NCI-H2107 treated with DMSO at 0.1 percent for 48 hours (cell line): ENCODE measurements around the gene BCAN.
"Not testable (repeated sequence)": the region's sequence is repeated elsewhere in the genome, so short reads cannot be mapped to it uniquely, and the experiment has no call there.

ENCODE experiments used
- DNase-seq: peaks from one replicate; lab custom pipeline; 2025; ENCODE audit not compliant: unreplicated experiment; lab: John Stamatoyannopoulos, UW

The BCAN gene

GRCh38 chr1:156616463-156616862 is 25.5 kb upstream of the BCAN start:
- DNase-seq, result no peak

DNA sequence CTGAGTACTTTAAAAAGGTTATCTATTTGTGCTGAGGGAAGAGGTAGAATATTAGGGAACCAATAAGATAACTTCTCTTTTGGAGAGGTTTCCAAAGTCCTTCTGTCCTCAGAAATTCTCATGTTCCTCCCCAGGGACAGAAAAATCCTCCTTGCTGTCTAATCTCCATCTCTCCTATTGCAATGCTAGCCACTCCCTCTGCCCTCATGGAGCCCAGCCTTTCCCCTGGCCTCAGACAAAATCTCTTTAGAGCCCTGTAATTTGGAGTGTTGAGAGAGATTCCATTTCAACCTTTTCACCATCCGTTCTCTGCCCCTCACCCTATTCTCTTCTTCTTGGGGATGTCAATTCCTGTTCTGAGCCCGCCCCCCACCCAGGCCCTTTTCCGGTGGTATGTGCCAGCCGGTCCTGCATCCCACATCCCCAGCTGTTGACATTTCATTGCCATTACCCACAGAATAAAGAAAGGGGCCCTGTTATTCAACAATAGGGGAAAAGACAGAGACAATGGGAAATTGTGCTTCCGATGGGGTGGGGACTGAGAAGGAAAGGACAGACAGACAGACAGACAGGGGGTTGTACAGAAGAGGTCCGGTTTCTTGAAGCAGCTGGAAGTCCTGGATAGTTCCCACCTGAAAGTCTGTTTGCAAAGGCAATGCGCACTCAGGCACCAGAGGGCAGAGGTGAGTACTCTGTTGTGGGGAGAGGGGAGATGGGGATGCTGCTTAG is 22.9 kb upstream of the BCAN start, which contains the start of gene HAPLN2:
Gene HAPLN2, plus strand, starts transcription at position 563 of the 729 bp plus-strand sequence. CDS start 4,076 bp downstream, outside the sequence.
- DNase-seq, result peak; percentile 16

GRCh38 chr1:156619582-156619955 is 22.3 kb upstream of the BCAN start:
- no peak for DNase-seq

DNA sequence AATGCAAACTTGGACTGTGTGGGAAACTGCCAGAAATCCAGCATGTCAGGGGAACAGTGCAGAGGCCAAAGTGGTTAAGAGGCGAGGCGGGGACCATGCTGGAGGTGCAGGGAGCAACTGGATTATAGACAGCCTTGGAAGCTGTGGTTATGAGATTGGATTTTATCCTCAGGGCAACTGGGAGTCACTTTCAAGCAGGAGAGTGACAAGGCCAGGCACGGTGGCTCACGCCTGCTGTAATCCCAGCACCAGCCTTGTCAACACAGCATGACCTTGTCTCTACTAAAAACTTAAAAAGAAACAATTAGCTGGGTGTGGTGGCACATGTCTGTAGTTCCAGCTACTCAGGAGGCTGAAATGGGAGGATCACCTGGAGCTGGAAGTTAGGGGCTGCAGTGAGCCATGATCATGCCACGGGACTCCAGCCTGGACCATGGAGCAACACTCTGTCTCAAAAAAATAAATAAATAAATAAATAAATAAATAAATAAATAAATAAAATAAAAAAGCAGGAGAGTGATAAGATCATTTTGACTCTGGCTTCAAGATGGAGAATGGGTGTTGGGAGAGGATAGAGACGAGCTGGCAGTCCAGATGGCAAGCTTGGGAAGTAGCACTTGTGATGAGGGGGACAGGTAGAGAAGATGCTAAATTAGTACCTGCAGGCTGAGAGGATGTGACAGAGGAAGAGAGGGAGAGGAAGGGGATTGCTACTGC is 19.2 kb upstream of the BCAN start:
- DNase-seq, result no peak

DNA sequence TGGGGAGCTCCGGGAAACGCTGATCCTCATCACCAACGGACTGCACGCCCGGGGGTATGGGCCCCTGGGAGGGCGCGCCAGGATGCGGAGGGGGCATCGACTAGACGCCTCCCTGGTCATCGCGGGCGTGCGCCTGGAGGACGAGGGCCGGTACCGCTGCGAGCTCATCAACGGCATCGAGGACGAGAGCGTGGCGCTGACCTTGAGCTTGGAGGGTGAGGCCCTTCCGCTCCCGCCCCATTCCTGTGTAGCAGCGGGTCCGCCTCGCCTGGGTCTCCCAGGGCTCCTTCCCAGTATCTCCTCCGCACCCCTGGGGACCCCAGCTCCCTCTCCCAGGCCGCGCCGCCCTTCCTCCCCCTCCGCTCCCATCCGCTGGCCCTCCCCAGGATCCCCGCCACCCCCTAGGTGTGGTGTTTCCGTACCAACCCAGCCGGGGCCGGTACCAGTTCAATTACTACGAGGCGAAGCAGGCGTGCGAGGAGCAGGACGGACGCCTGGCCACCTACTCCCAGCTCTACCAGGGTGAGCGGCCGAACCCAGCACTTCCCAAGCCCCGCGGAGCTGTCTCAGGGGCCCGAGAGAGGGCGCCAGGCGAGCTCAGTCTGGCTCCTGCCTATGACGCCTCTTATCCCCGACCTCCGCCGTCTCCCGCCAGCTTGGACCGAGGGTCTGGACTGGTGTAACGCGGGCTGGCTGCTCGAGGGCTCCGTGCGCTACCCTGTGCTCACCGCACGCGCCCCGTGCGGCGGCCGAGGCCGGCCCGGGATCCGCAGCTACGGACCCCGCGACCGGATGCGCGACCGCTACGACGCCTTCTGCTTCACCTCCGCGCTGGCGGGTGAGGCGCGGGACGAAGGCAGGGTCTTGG is 17.7 kb upstream of the BCAN start:
- no peak for DNase-seq

- DNase-seq, result no peak
These were observed 17.0 kb upstream of the BCAN start for GRCh38 chr1:156624814-156625435.

DNA sequence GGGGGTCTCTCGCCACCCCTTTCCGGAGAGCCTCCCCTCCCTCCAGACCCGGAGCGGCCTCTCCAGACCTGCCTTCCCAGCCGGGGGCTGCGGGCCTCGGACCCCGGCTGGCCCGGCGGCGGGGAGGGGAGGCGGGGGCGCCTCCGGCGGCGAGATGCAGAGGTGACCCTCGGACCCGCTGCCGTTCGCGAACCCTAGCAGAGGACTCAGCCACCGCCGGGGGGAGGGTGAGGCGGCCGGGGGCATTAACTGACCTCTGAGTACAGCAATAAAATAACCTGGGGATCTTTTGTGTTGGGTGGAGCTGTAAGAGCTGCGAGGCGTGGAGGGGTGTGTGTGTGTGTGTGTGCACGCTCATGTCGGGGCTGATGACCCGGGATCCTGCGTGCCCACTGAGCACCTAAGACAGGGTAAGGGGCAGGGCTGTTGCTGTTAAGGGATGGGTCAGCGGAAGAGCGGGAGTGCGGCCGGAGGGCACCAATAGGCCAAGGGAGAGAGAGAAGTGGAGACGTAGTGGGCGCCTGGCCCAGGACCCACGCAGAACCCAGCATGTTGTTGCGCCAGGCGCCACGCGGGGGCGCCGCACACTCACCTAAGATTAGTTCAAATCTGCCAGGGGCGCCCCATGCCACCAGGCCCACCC is 16.4 kb upstream of the BCAN start:
- peak; percentile 18 for DNase-seq

DNA sequence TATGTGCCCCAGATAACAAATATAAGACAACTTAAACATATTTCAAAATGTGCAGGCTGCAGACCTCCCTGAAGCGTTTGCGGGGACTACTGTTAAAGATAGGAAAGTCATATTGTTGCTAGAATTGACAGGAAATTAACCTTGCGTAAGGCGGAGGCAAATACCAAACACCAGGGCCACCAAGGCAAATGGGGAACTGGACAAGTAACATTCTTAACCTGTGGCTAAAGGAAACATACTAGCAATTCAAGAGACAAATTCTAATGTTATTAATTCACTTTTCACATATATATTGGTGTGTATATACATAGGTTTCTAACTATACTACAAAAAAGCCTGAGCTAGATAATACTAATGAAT is 15.9 kb upstream of the BCAN start:
- DNase-seq, result no peak

GRCh38 chr1:156627313-156627880 is 14.5 kb upstream of the BCAN start:
- DNase-seq, result no peak

- no peak for DNase-seq
These were observed 12.0 kb upstream of the BCAN start for GRCh38 chr1:156629823-156630449.

DNA sequence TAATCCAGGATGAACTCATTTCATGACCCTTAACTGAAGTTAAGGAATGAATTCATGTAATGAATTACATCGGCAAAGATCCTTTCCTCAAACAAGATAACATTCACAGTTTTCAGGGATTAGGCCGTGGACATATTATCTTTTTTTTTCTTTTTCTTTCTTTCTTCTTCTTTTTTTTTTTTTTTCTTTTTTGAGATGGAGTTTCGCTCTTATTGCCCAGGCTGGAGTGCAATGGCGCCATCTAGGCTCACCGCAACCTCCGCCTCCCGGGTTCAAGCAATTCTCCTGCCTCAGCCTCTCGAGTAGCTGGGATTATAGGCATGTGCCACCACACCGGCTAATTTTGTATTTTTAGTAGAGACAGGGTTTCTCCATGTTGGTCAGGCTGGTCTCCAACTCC is 10.8 kb upstream of the BCAN start:
- not testable (repeated sequence) for DNase-seq

DNA sequence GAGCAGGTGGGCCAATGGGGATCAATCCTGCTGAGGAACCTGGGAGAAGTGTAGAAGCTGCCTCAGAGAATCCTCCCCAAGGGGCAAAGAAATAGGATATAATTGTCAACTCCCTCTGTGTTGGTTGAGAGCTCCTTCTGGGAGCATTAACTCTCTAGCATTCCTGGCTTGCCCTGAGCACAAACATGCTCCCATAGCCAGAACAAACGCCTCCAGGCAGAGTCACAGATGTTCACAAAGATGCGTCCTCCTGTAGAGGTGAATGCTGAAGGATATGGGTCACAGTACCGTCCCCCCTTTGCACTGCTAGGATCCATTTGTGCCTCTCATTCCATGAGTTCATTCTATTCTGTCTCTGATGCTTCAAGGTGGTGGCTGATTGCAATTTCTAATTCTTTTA is 9.6 kb upstream of the BCAN start:
- DNase-seq, result no peak

DNA sequence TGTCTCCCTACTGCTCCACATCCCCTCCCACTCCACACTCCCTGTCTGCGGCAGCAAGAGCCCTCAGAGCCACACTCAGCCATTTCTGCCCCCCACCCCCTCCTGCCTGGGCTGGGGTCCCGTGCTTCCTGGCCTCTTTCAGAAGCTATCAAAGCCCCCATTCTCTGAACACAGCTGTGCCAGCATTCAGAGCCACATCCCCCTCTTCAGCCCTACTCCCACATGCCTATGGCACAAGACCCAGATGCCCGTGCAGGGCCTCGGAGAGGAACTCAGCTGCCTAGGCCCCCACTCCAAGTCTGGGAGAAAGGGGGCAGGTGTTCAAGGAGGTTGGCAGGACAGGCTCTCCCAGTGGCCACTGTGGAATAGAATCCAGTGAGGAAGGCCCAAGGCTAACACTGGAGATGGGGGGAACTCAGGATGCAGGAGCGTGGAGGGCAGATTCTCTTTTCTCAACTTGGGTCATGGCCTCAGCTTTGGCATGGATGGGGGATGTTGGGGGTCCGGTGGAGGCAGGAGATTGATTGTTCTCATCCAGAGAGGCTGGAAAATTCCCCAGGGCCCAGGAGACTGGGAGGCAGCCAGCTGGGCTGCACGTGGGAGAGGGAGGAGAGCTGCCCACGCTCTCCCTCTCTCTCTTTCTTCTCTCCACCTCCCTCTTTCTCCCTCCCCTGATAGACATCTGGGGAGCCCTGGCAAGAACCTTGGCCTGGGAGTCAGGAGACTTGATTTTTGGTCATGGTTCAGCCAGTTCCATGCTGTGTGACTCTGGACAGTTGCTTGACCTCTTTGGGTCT is 3.5 kb upstream of the BCAN start:
- DNase-seq, result no peak

DNA sequence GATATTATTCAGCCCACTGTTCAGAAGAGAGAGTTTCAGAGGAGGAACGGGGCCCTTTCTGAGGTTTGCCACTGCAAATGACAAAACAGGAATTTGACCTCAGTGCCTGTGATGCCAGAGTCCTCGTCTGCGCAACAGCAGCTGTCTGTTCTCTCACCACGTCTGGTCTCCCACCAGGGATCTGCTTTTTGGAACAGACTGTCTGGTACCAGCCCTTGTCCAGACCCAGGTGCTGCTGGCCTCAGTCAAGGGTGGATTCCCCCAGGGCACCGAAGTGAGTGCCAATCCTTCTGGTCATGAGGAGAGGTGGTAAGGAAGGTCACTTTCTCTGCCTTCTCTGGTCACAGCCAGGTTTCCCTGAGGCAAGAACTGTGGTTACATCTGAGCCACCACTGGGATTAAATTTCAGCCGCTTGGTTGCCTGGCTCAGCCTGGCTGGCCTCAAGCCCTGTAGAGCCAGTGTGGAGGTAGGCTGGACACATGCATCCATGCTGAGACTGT is 2.3 kb upstream of the BCAN start:
- peak; percentile 43 for DNase-seq

GRCh38 chr1:156640842-156641706 is 843 bp upstream of the BCAN start:
- no peak for DNase-seq

- no peak for DNase-seq
These were observed 540 bp downstream of the BCAN start for GRCh38 chr1:156642265-156643048.

DNA sequence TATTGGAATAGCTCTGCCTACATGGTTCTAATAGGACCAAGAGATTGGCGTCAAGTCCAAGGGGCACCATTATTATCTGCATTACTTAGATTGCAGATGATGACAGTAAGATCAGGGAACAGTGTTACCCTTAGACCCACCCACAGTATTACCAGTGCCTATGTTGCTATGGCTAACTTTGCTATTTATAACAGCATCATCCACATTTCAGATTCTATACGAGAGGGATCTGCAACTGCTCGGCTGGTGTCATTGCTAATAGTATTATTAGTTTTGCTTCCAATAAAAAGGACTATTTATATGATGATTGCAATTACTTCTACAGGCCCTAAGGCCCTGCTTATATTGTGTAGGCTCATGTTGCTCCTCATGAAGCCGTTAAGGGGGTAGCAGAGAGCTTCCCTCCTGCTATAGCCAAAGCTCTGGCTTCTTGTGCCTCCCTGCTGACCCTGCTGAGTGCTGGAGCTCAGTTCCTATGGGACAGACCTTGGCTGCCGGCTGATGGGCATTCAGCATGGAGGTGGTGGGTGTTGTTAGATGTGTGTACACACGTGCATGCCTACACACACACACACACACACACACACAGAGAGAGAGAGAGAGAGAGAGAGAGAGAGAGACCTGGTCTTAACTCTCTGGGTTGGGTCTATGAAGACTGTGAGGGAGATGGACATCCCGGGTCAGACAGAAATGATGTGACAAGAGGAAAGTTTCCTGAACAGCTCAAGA is 1.3 kb downstream of the BCAN start:
- no peak for DNase-seq
